B cell (primary cell): ENCODE measurements around the gene TPI1. TPM values are rescaled to one million over a fixed set of nuclear protein-coding genes. Genes with fewer than 3 reads are reported as not detected.

ENCODE experiments used
- ATAC-seq: fragments of 200-7000 bp; cut with Tn5 transposase; one replicate; pipeline ENCODE4 v1.10.0; 2021; ENCODE audit warnings: low read depth, mild to moderate bottlenecking, moderate number of reproducible peaks, moderate library complexity
- CTCF ChIA-PET: fragments of 350-600 bp; sonication (Branson Sonifier 250); formaldehyde crosslinking; loops from one replicate; lab custom pipeline; 2021; ENCODE audit warnings: antibody characterized with exemption, inconsistent platforms; lab: Charles Lee
- POLR2A ChIA-PET: fragments of 350-600 bp; sonication (Branson Sonifier 250); formaldehyde crosslinking; loops from one replicate; lab custom pipeline; 2021; ENCODE audit warnings: antibody characterized with exemption; lab: Charles Lee
- DNase-seq: peaks from one replicate; pipeline ENCODE4 v3.0.0; 2013
- H2AFZ ChIP-seq: 2 replicates; pipeline ENCODE4 v1.6.1; 2012; ENCODE audit warnings: mild to moderate bottlenecking, low read depth, low read length; ENCODE audit not compliant: insufficient read depth, poor library complexity, severe bottlenecking
- H3K27ac ChIP-seq, 2 donors: 1 replicate in 1 of 2; 2 replicates in 1 of 2; pipeline ENCODE4 v1.5.1; 2012 to 2013; ENCODE audit warnings: low read length in 2 of 2, mild to moderate bottlenecking in 2 of 2, moderate library complexity in 1 of 2
- H3K27me3 ChIP-seq, 4 experiments: fragments of 200-600 bp in 1 of 4; sonication (generic) in 1 of 4; replicated peaks in 1 of 4; 1 replicate in 2 of 4; 2 replicates in 2 of 4; pipeline versions ENCODE4 v1.6.1 to v1.7.0; 2013 to 2016; ENCODE audit warnings: low read length in 3 of 4, mild to moderate bottlenecking in 2 of 4, mixed read lengths in 1 of 4, moderate library complexity in 1 of 4; ENCODE audit not compliant: insufficient read depth in 4 of 4, control insufficient read depth in 3 of 4; ENCODE audit errors: control extremely low read depth in 1 of 4
- H3K36me3 ChIP-seq, 2 experiments: replicated peaks in 1 of 2; 1 replicate in 1 of 2; 2 replicates in 1 of 2; pipeline versions ENCODE4 v1.6.1 to v1.7.1; 2013; ENCODE audit warnings: low read length in 1 of 2; ENCODE audit not compliant: insufficient read depth in 2 of 2, control insufficient read depth in 1 of 2; ENCODE audit errors: control extremely low read depth in 1 of 2, extremely low read depth in 1 of 2
- H3K4me1 ChIP-seq, 2 donors: fragments of 200-600 bp in 1 of 2; sonication (generic) in 1 of 2; 1 replicate in 1 of 2; 2 replicates in 1 of 2; pipeline versions ENCODE4 v1.5.1 to v1.6.1; 2013 to 2017; ENCODE audit warnings: low read length in 2 of 2; ENCODE audit not compliant: control insufficient read depth in 2 of 2, insufficient read depth in 2 of 2
- H3K4me2 ChIP-seq: replicated peaks from 2 replicates; pipeline ENCODE3; 2012; ENCODE audit warnings: mild to moderate bottlenecking, low read depth, low read length; ENCODE audit not compliant: poor library complexity, severe bottlenecking
- H3K4me3 ChIP-seq, 5 experiments: fragments of 200-600 bp in 1 of 5; sonication (generic) in 1 of 5; 1 replicate in 3 of 5; 2 replicates in 2 of 5; pipeline versions ENCODE4 v1.5.1 to v1.7.0; 2011 to 2016; ENCODE audit warnings: low read length in 4 of 5, mild to moderate bottlenecking in 4 of 5, low read depth in 2 of 5, control low read depth in 1 of 5, moderate library complexity in 1 of 5; ENCODE audit not compliant: insufficient read depth in 1 of 5; ENCODE audit errors: control extremely low read depth in 1 of 5, extremely low read depth in 1 of 5
- H3K79me2 ChIP-seq: fragments of 200-600 bp; sonication (generic); one replicate; pipeline ENCODE4 v1.6.0; 2016; ENCODE audit warnings: low read length; ENCODE audit not compliant: control insufficient read depth, insufficient read depth
- H3K9ac ChIP-seq: fragments of 200-600 bp; sonication (generic); 2 replicates; pipeline ENCODE4 v1.6.1; 2017; ENCODE audit warnings: mild to moderate bottlenecking, low read length, moderate library complexity
- H3K9me3 ChIP-seq, 3 donors: one replicate each; pipeline versions ENCODE4 v1.6.1 to v1.7.1; 2013; ENCODE audit warnings: low read length in 2 of 3; ENCODE audit not compliant: control insufficient read depth in 2 of 3, insufficient read depth in 1 of 3; ENCODE audit errors: control extremely low read depth in 1 of 3
- H4K20me1 ChIP-seq: 2 replicates; pipeline ENCODE4 v1.6.0; 2012; ENCODE audit warnings: mild to moderate bottlenecking, low read length; ENCODE audit not compliant: insufficient read depth, control insufficient read depth, poor library complexity, severe bottlenecking
- H3K27ac Mint-ChIP-seq: one replicate; pipeline ENCODE4 v1.8.0; 2021; ENCODE audit warnings: mixed read lengths
- H3K27me3 Mint-ChIP-seq: one replicate; pipeline ENCODE4 v1.8.0; 2021; ENCODE audit warnings: mixed read lengths
- H3K4me1 Mint-ChIP-seq: one replicate; pipeline ENCODE4 v1.8.0; 2021; ENCODE audit warnings: mixed read lengths
- H3K4me3 Mint-ChIP-seq: one replicate; pipeline ENCODE4 v1.8.0; 2021; ENCODE audit warnings: mixed read lengths
- H3K9me3 Mint-ChIP-seq: one replicate; pipeline ENCODE4 v1.8.0; 2022; ENCODE audit warnings: mixed read lengths; ENCODE audit not compliant: insufficient read depth
- CTCF ChIP-seq: fragments of 200-600 bp; IDR thresholded peaks from one replicate; pipeline ENCODE4 v1.8.0; 2022; ENCODE audit warnings: antibody characterized with exemption, mild to moderate bottlenecking
- EZH2 ChIP-seq: IDR thresholded peaks from 2 replicates; pipeline ENCODE4 v1.6.1; 2012; ENCODE audit warnings: borderline replicate concordance, low read depth, mild to moderate bottlenecking, moderate library complexity, low read length; ENCODE audit not compliant: insufficient read depth, poor library complexity, severe bottlenecking
- WGBS: methylation state at CpG from one replicate; pipeline ENCODE4 v1.1.5; 2013; ENCODE audit warnings: missing lambda C conversion rate; ENCODE audit not compliant: insufficient coverage; 5-methylcytosine and 5-hydroxymethylcytosine counted together
- intact Hi-C: fragments of 100-400 bp; cut with micrococcal nuclease; formaldehyde crosslinking; loops from one replicate; pipeline ENCODE4 v1.10.0; 2022
- polyA plus RNA-seq: library from polyadenylated mRNA; depleted of rRNA; stranded (reverse); fragments of >200 nt; gene quantifications from 2 replicates; pipeline ENCODE4 v1.2.3, GENCODE V29; 2012
- total RNA-seq, 2 donors: library from RNA; stranded (reverse); fragments of 120-200 nt in 1 of 2; gene quantifications; 1 replicate in 1 of 2; 2 replicates in 1 of 2; pipeline versions ENCODE4 v1.2.3 to v1.2.4, GENCODE V29; 2013 to 2022

Gene TPI1
- total and polyA plus RNA-seq, 2 donors (not counting 1 experiment from before 2014, with no cell fraction given), result 181 to 187 TPM

- Histone ChIP-seq H3K27ac (no peak overlapping the region), H3K4me2 (no peak overlapping the region), H4K20me1 (no peaks in the 10 kb centered on the region), H2AFZ (no peak overlapping the region), H3K36me3 (no peaks in the 10 kb centered on the region), H3K79me2 (no peaks in the 10 kb centered on the region), H3K9me3 (peaks cover 0 to 13% (median 0%) of the 10 kb centered on the region in 3 donors), H3K27me3 (peaks cover 0 to 71% (median 31%) of the 10 kb centered on the region in 4 experiments), H3K4me1 (peaks cover 26 to 28% of the 10 kb centered on the region in 2 donors), H3K4me3 (no peak overlapping the region), H3K9ac (no peak overlapping the region)
- TF ChIP-seq EZH2, result no peak
- 84% methylated on average over 9 of the region's 12 CpGs for WGBS
- DNase-seq, result no peak
- Mint-ChIP-seq H3K9me3 (no peaks in the 10 kb centered on the region), H3K27me3 (peaks cover 66% of the 10 kb centered on the region), H3K27ac (no peak overlapping the region), H3K4me1 (peaks cover 22% of the 10 kb centered on the region), H3K4me3 (no peak overlapping the region)
- CTCF ChIA-PET, result interaction anchor here (0.5 to 6.2 kb wide), 5 partner anchors 10 to 160 kb away, joined by 3 to 33 read pairs (median 6); partner anchors contain the start of gene MLF2
- no peak for ATAC-seq
- intact Hi-C loops, result loop anchor here (2.0 kb wide), 1 partner anchor 261 kb away; no protein-coding TSS in a partner anchor
- POLR2A ChIA-PET, result no interaction called here
These were observed 43.9 kb upstream of the TPI1 start for GRCh38 chr12:6823182-6824084.

GRCh38 chr12:6824085-6824775 is 43.1 kb upstream of the TPI1 start:
- POLR2A ChIA-PET, result no interaction called here
- Histone ChIP-seq H2AFZ (no peak overlapping the region), H4K20me1 (peaks cover 6% of the 10 kb centered on the region), H3K4me2 (no peak overlapping the region), H3K9ac (no peak overlapping the region), H3K36me3 (no peaks in the 10 kb centered on the region), H3K4me1 (peaks cover 32 to 34% of the 10 kb centered on the region in 2 donors), H3K9me3 (peaks cover 0 to 13% (median 0%) of the 10 kb centered on the region in 3 donors), H3K4me3 (no peak overlapping the region), H3K79me2 (no peaks in the 10 kb centered on the region), H3K27me3 (peaks cover 0 to 78% (median 33%) of the 10 kb centered on the region in 4 experiments), H3K27ac (no peak overlapping the region)
- Mint-ChIP-seq H3K4me1 (peaks cover 27% of the 10 kb centered on the region), H3K27ac (no peak overlapping the region), H3K27me3 (peaks cover 72% of the 10 kb centered on the region), H3K4me3 (no peak overlapping the region), H3K9me3 (no peaks in the 10 kb centered on the region)
- no peak for DNase-seq
- TF ChIP-seq CTCF (no peak), EZH2 (no peak)
- no peak for ATAC-seq
- intact Hi-C loops, result loop anchor here (2.0 kb wide), 1 partner anchor 261 kb away; no protein-coding TSS in a partner anchor
- CTCF ChIA-PET, result interaction anchor here (1.1 to 6.2 kb wide), 5 partner anchors 9 to 71 kb away, joined by 3 to 33 read pairs (median 7); partner anchors contain the start of gene MLF2
- 95% methylated on average over 31 of the region's 37 CpGs for WGBS
